ENCODE measurements around the gene TMEM156.

- TF ChIP-seq CTCF (IDR thresholded peaks at IDR 0.05; ENCODE audit: borderline replicate concordance, extremely low read depth, low read length, poor library complexity, severe bottlenecking) (no peak), EZH2 (IDR thresholded peaks at IDR 0.05; ENCODE audit: borderline replicate concordance, low read depth, low read length, severe bottlenecking) (no peak)
Measured at GRCh38 chr4:39004758-39005157, 27.5 kb downstream of the TMEM156 start.
